ENCODE data around the gene CGNL1. TPM values are rescaled to one million over a fixed set of nuclear protein-coding genes. Genes with fewer than 3 reads are reported as not detected.
A peak's percentile ranks its signal among the peaks of the same experiment; 100 is the strongest.

CGNL1 gene
- polyA plus RNA-seq, 3 donors: 61.9 to 67.4 (median 65.3) TPM

- DNase-seq: no peak
Measured at GRCh38 chr15:57452090-57452754, 75.9 kb downstream of the CGNL1 start.

DNA sequence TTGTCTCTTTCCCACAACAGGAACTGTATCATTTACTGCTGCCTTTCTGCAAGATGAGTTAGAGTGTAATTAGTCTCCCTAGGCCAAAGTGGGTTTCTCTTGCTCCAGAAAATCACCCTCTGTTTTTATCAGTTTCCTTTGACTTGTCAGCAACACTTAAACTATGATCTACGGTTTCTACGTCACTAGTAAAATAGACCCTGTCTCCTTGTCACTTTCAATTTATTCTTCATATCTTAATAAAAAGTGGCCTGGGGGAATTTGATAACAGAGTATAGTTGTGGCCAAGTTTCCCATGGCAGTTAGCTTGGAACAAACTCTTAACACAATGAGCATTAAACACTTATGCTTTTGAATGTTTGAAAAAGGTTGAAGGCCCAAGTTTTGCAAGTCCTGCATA lies 79.6 kb downstream of the CGNL1 start:
- DNase-seq: no peak

- DNase-seq: no peak
Measured at GRCh38 chr15:57456559-57456958, 80.3 kb downstream of the CGNL1 start.

DNA sequence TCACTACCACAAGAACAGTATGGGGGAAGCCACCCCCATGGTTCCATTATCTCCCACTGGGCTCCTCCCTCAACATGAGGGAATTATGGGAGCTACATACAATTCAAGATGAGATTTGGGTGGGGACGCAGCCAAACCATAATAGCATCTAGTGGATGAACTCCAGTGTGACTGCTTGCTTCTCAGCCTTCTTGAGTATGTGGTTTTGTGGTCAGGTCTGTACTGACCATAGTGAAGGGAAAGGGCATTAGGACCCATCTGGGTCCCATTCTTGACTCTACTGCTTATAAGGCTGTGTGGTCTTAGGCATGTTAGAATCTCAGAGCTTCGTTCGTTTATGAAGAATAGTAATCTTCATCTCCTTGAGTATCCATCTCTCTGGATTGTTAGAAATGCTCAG lies 81.4 kb downstream of the CGNL1 start:
- DNase-seq: no peak

DNA sequence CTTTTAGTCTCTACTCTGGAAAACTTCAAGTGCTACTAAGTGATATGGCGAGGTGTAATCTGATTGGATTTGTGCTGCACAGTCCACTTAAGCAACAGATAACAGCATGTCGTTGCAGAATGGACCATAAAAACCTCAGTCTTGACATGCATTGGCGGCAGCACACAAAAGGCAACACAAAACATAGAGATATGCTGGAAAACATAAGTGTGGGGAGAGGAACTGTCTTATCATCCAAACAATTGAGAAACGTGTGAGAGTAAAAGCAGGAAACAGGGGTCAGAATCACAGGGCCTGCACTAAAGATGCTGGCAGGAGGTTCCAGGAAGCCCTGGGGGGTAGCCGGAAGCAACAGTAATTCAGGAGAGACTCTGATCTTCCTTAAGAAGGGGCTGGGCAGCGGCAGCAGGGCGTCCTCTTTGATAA lies 82.1 kb downstream of the CGNL1 start:
- no peak for DNase-seq

DNA sequence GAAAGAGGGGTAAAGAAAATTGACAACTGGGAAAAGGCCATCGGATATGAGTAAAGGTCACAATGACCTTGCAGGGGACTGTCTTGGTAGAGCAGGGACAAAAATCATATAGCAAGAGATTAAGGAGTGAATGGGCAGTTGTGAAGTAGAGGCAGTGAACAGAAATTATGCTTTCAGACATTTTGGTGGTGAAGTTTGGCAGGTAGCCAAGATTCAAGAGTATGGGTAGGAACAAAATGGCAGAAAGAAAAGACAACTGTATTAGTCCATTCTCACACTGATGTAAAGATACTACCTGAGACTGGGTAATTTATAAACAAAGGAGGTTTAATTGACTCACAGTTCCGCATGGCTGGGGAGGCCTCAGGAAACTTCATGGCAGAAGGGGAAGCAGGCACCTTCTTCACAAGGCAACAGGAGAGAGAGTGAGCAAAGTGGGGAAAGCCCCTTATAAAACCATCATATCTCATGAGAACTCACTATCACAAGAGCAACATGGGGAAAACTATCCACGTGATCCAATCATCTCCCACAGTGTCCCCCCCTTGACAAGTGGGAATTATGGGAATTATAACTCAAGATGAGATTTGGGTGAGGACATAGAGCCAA lies 84.0 kb downstream of the CGNL1 start:
- no peak for DNase-seq

DNA sequence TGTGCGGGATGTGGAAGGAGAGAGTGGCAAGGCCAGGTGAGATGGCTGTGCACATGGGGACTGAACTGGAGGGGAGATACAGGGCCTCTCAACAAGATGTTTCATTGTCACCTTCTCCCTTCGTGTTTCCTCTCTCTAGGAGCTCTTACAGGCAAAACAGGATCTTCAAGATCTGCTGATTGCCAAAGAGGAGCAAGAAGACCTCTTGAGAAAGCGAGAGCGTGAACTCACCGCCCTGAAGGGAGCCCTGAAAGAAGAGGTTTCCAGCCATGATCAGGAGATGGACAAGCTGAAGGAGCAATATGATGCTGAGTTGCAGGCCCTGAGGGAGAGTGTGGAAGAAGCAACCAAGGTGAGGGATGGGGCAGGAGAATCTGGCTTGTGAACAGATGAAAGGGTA lies 85.2 kb downstream of the CGNL1 start:
- no peak for DNase-seq

GRCh38 chr15:57462381-57462780 lies 86.1 kb downstream of the CGNL1 start:
- no peak for DNase-seq

DNA sequence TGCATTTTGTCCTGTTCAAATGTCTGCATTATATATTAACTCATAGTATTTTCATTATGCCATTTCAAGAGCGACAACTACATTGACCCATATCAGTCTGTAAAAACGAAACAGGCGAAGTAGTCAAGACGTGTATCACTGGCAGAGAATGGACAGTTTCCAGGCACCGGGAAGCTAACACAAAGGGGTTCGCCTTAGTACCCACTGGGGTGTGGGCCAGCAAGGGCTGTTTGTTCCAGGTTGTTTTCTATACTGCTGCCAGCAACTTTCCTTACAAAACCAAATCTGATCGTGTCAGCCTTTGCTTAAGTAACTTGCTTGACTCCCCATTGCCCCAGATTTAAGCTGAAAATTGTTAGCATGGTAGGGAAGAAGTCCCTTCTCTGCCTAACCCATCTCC lies 87.1 kb downstream of the CGNL1 start:
- DNase-seq: no peak

DNA sequence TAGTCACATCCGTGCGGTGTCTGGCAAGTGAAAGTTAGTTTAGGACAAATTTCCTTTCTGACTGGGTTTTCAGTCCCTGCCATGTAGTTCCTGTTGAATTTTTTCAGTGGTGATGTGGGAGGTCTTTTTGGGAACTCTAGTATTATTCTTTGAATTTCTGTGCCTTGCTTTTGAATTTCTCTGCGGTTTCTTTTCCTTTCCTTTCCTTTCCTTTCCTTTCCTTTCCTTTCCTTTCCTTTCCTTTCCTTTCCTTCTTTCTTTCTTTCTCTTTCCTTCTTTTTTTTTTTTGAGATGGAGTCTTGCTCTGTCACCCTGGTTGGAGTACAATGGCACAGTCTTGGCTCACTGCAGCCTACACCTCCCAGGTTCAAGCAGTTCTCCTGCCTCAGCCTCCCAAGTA lies 88.2 kb downstream of the CGNL1 start:
- no peak for DNase-seq

GRCh38 chr15:57468486-57468885 lies 92.2 kb downstream of the CGNL1 start:
- DNase-seq: no peak

GRCh38 chr15:57470543-57470942 lies 94.2 kb downstream of the CGNL1 start:
- DNase-seq: no peak

DNA sequence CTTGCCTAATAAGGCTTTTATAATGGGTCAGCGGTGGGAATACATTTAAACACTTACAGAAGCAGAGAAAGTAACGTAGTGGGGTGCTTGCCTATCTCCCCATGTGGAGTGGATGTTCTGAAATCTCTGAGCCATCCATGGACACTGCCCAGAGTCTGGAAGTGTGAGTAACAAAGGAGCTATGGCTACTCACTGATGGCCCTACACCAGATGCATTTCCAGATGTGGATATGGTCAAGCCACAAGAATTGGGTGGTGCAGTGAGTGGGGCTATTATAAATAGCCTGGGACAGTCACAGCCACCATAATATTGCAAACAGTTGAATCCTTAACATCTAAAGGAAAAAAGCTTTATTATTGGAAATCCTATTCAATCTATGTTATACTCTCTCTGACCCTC lies 96.6 kb downstream of the CGNL1 start:
- DNase-seq: no peak

DNA sequence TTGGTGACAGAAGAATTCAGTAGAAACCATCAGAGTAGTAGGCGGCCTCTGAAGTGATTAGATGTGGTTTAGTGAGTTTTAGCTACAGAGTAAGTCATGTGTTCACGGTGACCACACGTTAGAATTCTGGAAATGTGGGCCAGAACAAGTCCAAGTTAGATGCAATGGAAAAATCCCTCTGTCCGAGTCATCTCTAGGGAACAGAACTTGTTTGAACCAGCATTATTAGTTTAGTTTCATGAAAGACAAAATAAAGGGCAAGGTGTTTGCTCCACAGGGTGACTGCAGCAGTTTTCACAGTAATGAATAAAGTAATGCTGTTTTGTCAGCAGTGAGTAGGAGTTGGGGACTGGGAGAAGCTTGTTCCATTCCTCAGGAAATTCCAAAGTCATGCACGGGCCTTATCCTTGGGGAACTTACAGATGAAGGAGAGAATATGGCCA lies 100.2 kb downstream of the CGNL1 start:
- peak; percentile 56 for DNase-seq

DNA sequence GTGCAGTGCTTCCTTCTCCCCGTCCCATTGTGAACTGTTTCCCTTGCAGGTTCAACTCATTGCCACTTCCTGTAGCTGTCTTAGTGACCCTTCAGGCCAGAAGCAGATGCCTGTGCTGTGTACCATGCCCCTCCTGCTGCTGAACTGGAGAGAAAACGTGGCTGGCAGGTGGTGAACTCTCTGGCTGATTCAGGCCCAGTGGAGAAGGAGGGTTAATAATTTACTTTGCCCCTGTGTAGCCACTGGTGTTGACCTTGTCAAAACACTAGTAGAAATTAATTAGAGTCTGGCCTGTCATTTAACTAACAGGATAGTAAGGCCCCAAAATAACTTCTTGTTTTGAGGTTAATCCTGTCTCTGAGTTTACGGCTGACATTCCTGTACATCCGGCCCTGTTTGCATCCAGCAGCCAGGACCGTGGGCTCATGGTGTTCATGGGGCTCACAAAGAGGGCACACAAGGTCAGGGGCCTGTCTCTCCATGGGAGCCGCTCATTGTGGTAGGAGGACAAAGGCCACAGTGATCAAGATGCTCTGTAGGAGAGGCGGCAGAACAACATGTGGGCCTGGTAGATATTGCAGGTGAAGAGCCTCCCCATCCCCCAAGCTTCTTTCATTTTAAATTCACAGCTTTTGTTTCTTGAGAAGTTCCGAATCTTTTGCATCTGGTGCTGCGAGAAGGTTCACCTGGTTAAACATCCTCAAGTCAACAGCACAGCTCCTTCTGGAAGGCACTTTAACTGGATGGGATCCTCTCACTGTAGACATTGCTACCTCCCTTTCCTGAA lies 101.6 kb downstream of the CGNL1 start:
- DNase-seq: no peak

DNA sequence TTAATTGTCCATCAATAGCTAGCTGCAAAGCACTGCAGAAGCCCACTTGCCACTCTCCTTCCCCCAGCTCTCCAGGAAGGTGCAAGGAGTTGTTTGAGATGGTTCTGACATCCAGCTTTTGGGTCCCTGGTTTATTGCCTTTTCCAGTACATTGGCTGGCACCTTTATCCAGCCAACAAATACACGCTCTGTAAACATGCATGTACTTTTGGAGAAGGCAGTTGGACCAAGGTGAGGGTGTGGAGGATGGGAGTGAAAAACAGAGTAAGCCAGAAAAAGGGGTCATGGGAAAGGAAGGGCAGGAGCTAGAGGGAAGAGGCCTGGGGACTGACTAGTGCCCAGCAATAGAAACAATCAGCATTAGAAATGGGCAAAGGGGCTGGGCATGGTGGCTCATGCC lies 102.7 kb downstream of the CGNL1 start:
- DNase-seq: no peak

DNA sequence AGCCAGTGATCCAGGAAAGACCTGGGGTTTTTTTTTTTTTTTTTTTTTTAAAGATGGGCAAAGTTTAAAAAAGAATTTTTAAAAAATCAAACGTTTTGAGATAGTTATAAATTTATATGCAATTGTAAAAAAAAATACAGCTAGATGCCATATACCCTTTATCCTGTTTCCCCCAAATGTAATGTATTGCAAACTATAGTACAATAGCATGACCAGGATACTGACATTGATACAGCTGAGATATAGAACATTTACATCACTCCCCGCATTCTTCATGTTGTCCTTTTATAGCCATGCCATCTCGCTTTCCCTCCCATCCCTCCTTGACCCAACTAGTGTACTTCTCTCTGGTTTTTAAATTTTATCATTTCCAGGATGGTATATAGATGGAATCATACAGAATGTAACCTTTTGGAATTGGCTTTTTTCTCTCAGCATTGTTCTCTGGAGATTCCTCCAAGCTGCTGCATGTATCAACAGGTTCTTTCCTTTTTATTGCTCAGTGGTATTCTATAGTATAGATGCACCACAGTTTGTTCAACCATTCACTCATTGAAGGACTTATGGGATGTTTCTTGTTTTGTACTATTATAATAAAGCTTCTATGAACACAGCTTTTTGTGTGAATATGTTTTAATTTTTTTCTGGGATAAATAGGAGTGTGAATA lies 104.9 kb downstream of the CGNL1 start:
- DNase-seq: no peak

- no peak for DNase-seq
Measured at GRCh38 chr15:57485869-57486268, 109.6 kb downstream of the CGNL1 start.

- no peak for DNase-seq
Measured at GRCh38 chr15:57486833-57487232, 110.5 kb downstream of the CGNL1 start.

- DNase-seq: no peak
Measured at GRCh38 chr15:57489122-57489521, 112.8 kb downstream of the CGNL1 start.

GRCh38 chr15:57493351-57493750 lies 117.0 kb downstream of the CGNL1 start:
- DNase-seq: no peak

DNA sequence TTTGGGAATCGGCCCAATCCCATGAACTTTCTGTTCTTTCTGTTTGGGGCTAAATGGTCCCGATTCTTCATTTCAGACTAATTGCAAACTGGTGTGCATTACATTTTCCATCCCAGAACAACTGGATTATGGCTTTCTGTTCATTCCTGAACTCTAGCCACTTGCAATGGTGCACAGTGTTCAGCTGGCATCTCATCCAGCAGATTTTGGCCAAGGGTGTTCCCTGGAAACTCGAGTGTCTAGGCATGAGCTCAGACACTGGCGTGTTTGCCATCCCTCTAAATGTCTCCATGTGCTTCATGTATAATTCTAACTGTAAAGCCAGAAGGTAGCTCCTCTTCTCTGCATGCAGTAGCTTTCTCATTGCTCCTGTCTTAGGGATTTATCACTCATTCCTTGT lies 118.3 kb downstream of the CGNL1 start:
- no peak for DNase-seq

GRCh38 chr15:57495041-57495440 lies 118.7 kb downstream of the CGNL1 start:
- DNase-seq: no peak

All from renal pelvis (tissue), 4 donors.